DMS 273 treated with DMSO at 0.1 percent for 48 hours (cell line): Measurements from ENCODE around the gene CITED4.

ENCODE experiments used
- DNase-seq: peaks from one replicate; lab custom pipeline; 2025; lab: John Stamatoyannopoulos, UW

The CITED4 gene

GRCh38 chr1:40834968-40835545 is 27.1 kb downstream of the CITED4 start:
- DNase-seq, result no peak

- DNase-seq, result no peak
These were observed 28.2 kb downstream of the CITED4 start for GRCh38 chr1:40833979-40834378.

GRCh38 chr1:40831001-40831732 is 31.0 kb downstream of the CITED4 start:
- no peak for DNase-seq

GRCh38 chr1:40830419-40830943 is 31.7 kb downstream of the CITED4 start:
- no peak for DNase-seq

- no peak for DNase-seq
These were observed 32.4 kb downstream of the CITED4 start for GRCh38 chr1:40829631-40830245.

GRCh38 chr1:40825996-40826395 is 36.2 kb downstream of the CITED4 start:
- no peak for DNase-seq

- DNase-seq, result no peak
These were observed 36.8 kb downstream of the CITED4 start for GRCh38 chr1:40825435-40825788.

- DNase-seq, result no peak
These were observed 37.4 kb downstream of the CITED4 start for GRCh38 chr1:40824591-40825434.

- DNase-seq, result no peak
These were observed 38.2 kb downstream of the CITED4 start for GRCh38 chr1:40823983-40824382.

- no peak for DNase-seq
These were observed 38.8 kb downstream of the CITED4 start for GRCh38 chr1:40823345-40823744.

- no peak for DNase-seq
These were observed 39.3 kb downstream of the CITED4 start for GRCh38 chr1:40822890-40823289.

- DNase-seq, result no peak
These were observed 41.1 kb downstream of the CITED4 start for GRCh38 chr1:40820911-40821693.

GRCh38 chr1:40820251-40820797 is 41.8 kb downstream of the CITED4 start:
- no peak for DNase-seq

GRCh38 chr1:40819101-40819500 is 43.1 kb downstream of the CITED4 start:
- no peak for DNase-seq

GRCh38 chr1:40818264-40818961 is 43.8 kb downstream of the CITED4 start:
- no peak for DNase-seq

GRCh38 chr1:40817791-40818263 is 44.3 kb downstream of the CITED4 start:
- DNase-seq, result no peak

- no peak for DNase-seq
These were observed 46.7 kb downstream of the CITED4 start for GRCh38 chr1:40815420-40815819.
